Smooth muscle cell (in vitro differentiated cells): ENCODE data around the gene GPR78. TPM values are rescaled to one million over a fixed set of nuclear protein-coding genes. Genes with fewer than 3 reads are reported as not detected.

Source experiments
- DNase-seq: peaks from one replicate; lab custom pipeline; 2025; ENCODE audit not compliant: unreplicated experiment; lab: John Stamatoyannopoulos, UW
- H2AFZ ChIP-seq: fragments of 200-600 bp; sonication (generic); 2 replicates; pipeline ENCODE4 v1.6.0; 2016; ENCODE audit warnings: antibody characterized with exemption, low read depth, mild to moderate bottlenecking
- H3F3A ChIP-seq: fragments of 200-600 bp; sonication (generic); 2 replicates; pipeline ENCODE4 v1.6.0; 2017; ENCODE audit warnings: antibody characterized with exemption, low read depth
- H3K27ac ChIP-seq: fragments of 200-600 bp; sonication (generic); 2 replicates; pipeline ENCODE4 v1.5.1; 2016; ENCODE audit warnings: low read depth, mild to moderate bottlenecking
- H3K27me3 ChIP-seq: fragments of 200-600 bp; sonication (generic); 2 replicates; pipeline ENCODE4 v1.6.1; 2016; ENCODE audit warnings: low read depth, mild to moderate bottlenecking
- H3K36me3 ChIP-seq: fragments of 200-600 bp; sonication (generic); 2 replicates; pipeline ENCODE4 v1.5.1; 2016; ENCODE audit warnings: low read depth
- H3K4me1 ChIP-seq: fragments of 200-600 bp; sonication (generic); 2 replicates; pipeline ENCODE4 v1.5.1; 2016; ENCODE audit warnings: low read depth
- H3K4me2 ChIP-seq: fragments of 200-600 bp; sonication (generic); 2 replicates; pipeline ENCODE4 v1.6.0; 2016; ENCODE audit warnings: mild to moderate bottlenecking
- H3K4me3 ChIP-seq: fragments of 200-600 bp; sonication (generic); 2 replicates; pipeline ENCODE4 v1.5.1; 2016; ENCODE audit warnings: mild to moderate bottlenecking
- H3K79me2 ChIP-seq: fragments of 200-600 bp; sonication (generic); 2 replicates; pipeline ENCODE4 v1.6.0; 2016; ENCODE audit warnings: low read depth, mild to moderate bottlenecking
- H3K9ac ChIP-seq: fragments of 200-600 bp; sonication (generic); 2 replicates; pipeline ENCODE4 v1.6.0; 2016; ENCODE audit warnings: low read depth
- H3K9me3 ChIP-seq: fragments of 200-600 bp; sonication (generic); replicated peaks from 2 replicates; pipeline ENCODE4 v1.5.1; 2016; ENCODE audit warnings: low read depth
- H4K20me1 ChIP-seq: fragments of 200-600 bp; sonication (generic); 2 replicates; pipeline ENCODE4 v1.6.0; 2016; ENCODE audit warnings: low read depth
- WGBS: methylation state at CpG from one replicate; pipeline ENCODE4 v1.1.7; 2016; ENCODE audit warnings: low lambda C conversion rate; 5-methylcytosine and 5-hydroxymethylcytosine counted together
- polyA plus RNA-seq: library from polyadenylated mRNA; unstranded; fragments of >200 nt; fragmentation: Nextera tagmentation; extraction: Ambion mirVana; gene quantifications from 2 replicates; pipeline ENCODE4 v1.2.1, GENCODE V29; 2016
- total RNA-seq: library from RNA; depleted of rRNA; stranded (reverse); fragments of >200 nt; gene quantifications from 2 replicates; pipeline ENCODE4 v1.2.3, GENCODE V29; 2014
- TF ChIP-seq, protein P1 (sequence below): fragments of 200-600 bp; sonication (generic); IDR thresholded peaks from 2 replicates; pipeline ENCODE4 v1.5.1; 2017; ENCODE audit warnings: borderline replicate concordance, mild to moderate bottlenecking, antibody characterized with exemption; ENCODE audit not compliant: insufficient read depth, poor library complexity, severe bottlenecking

GPR78 gene
- total and polyA plus RNA-seq, 2 experiments from 2014 or later, result 0.05 TPM; not detected in 1

DNA sequence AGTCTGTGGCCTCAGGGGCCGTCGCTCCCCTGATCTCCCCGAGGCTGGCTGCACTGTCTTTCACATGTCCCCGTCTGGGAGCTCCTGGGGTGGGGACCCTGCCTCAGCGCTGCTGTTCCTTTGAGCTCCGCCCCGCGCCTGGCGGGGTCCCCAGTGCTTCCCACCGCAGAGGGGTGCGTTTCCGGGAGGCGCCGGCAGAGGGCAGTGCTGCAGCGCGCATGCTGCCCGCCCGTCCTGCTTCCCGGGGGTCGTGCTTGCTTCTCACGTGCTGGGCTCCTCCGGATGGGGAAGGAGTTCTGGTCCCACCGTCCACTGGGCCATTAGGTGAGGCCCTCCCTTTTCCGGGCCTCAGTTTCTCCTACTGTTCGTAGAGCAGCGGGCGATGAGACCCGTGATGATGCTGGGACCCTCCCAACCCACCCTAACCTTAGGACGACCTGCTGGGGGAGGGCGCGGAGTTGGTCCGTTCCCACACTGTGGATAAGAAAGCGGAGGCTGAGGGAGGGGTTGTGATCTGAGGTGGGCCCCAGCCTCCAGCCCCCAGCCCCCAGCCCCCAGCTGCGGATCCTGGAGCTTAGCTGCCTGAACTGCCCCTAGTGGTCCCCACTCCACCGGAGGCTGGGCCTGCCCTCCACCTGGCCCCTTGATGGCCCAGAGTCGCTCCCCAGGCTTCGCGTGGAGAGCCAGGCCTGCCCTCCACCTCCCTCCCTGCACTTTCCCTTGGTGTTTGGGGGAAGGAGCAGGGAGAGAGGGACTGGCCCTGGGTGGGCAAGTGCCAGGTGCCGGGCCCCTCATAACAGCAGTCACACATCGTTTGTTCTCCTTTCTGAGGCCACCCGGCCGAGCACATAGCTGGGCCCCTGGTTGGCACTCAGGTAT, 27.6 kb downstream of the GPR78 start:
- H3K9me3 ChIP-seq, result no peaks in the 10 kb centered on the region
- no peak for DNase-seq
- H2AFZ ChIP-seq, result no peak overlapping the region

DNA sequence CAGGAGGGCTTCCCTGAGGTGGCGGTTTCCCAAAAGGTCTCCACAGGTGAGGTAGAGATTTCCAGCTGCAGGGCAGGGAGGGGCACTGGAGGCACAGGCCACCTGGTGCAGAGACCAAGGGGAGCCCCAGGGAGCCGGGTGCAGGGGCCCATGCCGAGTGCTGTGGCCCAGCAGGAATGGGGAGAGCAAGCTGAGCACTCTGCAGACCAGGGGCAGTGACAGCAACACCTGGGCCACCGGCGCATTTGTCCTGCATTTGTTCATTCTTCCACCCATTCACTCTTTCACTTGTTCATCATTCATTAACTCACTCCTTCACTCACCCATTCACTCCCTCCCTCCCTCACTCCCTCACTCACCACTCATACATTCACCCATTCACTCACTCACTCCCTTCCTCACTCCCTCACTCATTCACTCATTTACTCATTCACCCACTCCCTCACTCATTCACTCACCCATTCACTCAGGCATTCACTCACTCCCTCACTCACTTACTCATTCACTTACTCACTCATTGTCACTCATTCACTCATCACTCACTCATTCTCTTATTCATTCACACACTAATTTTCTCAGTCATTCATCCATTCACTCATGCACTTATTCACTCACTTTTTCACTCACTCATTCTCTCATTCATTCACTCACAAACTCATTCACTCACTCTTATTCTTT, 28.7 kb downstream of the GPR78 start:
- Histone ChIP-seq H3K36me3 (no peaks in the 10 kb centered on the region), H3K4me1 (no peaks in the 10 kb centered on the region), H3K27me3 (no peaks in the 10 kb centered on the region), H3K4me3 (no peak overlapping the region), H3K9me3 (no peaks in the 10 kb centered on the region), H3K27ac (no peak overlapping the region), H3F3A (no peaks in the 10 kb centered on the region), H3K79me2 (no peaks in the 10 kb centered on the region), H2AFZ (no peak overlapping the region), H3K4me2 (no peak overlapping the region), H3K9ac (no peak overlapping the region), H4K20me1 (no peaks in the 10 kb centered on the region)
- TF ChIP-seq, protein P1, sequence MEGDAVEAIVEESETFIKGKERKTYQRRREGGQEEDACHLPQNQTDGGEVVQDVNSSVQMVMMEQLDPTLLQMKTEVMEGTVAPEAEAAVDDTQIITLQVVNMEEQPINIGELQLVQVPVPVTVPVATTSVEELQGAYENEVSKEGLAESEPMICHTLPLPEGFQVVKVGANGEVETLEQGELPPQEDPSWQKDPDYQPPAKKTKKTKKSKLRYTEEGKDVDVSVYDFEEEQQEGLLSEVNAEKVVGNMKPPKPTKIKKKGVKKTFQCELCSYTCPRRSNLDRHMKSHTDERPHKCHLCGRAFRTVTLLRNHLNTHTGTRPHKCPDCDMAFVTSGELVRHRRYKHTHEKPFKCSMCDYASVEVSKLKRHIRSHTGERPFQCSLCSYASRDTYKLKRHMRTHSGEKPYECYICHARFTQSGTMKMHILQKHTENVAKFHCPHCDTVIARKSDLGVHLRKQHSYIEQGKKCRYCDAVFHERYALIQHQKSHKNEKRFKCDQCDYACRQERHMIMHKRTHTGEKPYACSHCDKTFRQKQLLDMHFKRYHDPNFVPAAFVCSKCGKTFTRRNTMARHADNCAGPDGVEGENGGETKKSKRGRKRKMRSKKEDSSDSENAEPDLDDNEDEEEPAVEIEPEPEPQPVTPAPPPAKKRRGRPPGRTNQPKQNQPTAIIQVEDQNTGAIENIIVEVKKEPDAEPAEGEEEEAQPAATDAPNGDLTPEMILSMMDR, result no peak
- no peak for DNase-seq
- WGBS, result 84% methylated on average over 4 of the region's 5 CpGs

More for the DNA sequence above, 27.6 kb downstream of the GPR78 start:
- Histone ChIP-seq H3K4me1 (no peaks in the 10 kb centered on the region), H3F3A (no peaks in the 10 kb centered on the region), H3K9ac (no peak overlapping the region), H3K27ac (no peak overlapping the region), H3K36me3 (no peaks in the 10 kb centered on the region), H4K20me1 (no peaks in the 10 kb centered on the region), H3K4me3 (no peak overlapping the region), H3K79me2 (no peaks in the 10 kb centered on the region), H3K4me2 (no peak overlapping the region), H3K27me3 (no peaks in the 10 kb centered on the region)
- 32% methylated on average over 40 of the region's 42 CpGs for WGBS
- TF ChIP-seq, protein P1, result peak; percentile 98

DNA sequence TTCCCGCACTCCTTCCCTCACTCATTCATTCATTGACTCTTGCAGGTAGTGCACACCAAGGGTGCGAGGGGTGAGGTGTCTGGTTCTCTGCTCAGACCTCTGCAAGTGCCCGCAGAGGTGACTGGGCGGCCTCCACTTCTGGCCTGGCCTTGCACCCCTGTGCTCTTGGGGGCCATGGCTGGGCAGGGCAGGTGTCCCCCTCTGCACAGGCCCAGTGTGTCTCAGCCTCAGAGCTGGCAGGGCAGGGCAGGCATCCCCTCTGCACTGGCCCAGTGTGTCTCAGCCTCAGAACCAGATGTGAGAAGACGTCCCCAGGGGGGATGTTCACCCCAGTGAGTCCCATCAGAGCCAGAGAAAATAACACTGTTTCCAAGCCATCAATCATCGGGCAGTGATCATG, 29.2 kb downstream of the GPR78 start:
- Histone ChIP-seq H3F3A (no peaks in the 10 kb centered on the region), H3K36me3 (no peaks in the 10 kb centered on the region), H3K4me2 (no peak overlapping the region), H3K4me3 (no peak overlapping the region), H4K20me1 (no peaks in the 10 kb centered on the region), H3K79me2 (no peaks in the 10 kb centered on the region), H3K27me3 (no peaks in the 10 kb centered on the region), H3K4me1 (no peaks in the 10 kb centered on the region), H3K9me3 (no peaks in the 10 kb centered on the region), H2AFZ (no peak overlapping the region), H3K9ac (no peak overlapping the region), H3K27ac (no peak overlapping the region)
- no peak for DNase-seq
- TF ChIP-seq, protein P1, result no peak
- 88% methylated on average over 6 of the region's 6 CpGs for WGBS
